K562 (cell line): ENCODE measurements around the gene SCFD1. TPM values are rescaled to one million over a fixed set of nuclear protein-coding genes. Genes with fewer than 3 reads are reported as not detected.

Experiments used
- ATAC-seq: fragments of 200-7000 bp; cut with Tn5 transposase; 3 replicates; pipeline ENCODE4 v1.9.1; 2020; ENCODE audit warnings: moderate library complexity
- BruUV-seq: library from RNA; stranded (reverse); fragments of 400-500 nt; replicated peaks from 2 replicates; lab custom pipeline; 2021; lab: Mats Ljungman, UMichigan
- CTCF ChIA-PET: fragments of 300-600 bp; formaldehyde crosslinking; extraction: SDS; loops from one replicate; lab custom pipeline; 2021; ENCODE audit warnings: low intra/inter-chr PET ratio; lab: Yijun Ruan, JAX
- POLR2A ChIA-PET: fragments of 300-600, 350-650 bp; sonication (Branson Sonifier 250); formaldehyde crosslinking; extraction: SDS; loops from one replicate; lab custom pipeline; 2021; ENCODE audit warnings: antibody characterized with exemption, inconsistent platforms; lab: Yijun Ruan, JAX
- DNase-seq, 4 experiments: peaks; one replicate each; pipeline versions ENCODE4 v3.0.0 to v3.0.0-alpha.2; 2011 to 2018; ENCODE audit warnings: low spot score in 3 of 4, mixed read lengths in 3 of 4; ENCODE audit errors: extremely low read depth in 1 of 4
- FAIRE-seq: peaks from 2 replicates; lab custom pipeline; 2011; peaks lifted over from hg19 to GRCh38; lab: Jason Lieb, UNC
- H2AFZ ChIP-seq: 2 replicates; pipeline ENCODE4 v1.6.0; 2011; ENCODE audit warnings: low read depth, low read length, control low read depth, inconsistent platforms
- H3K27ac ChIP-seq: fragments of 200-600 bp; 3 replicates; pipeline ENCODE4 v1.8.0; 2011; ENCODE audit warnings: low read depth, mild to moderate bottlenecking, control low read depth, inconsistent platforms, low read length, moderate library complexity, mixed read lengths; ENCODE audit errors: extremely low read depth
- H3K27me3 ChIP-seq, 2 experiments: fragments of 300-600 bp in 1 of 2; 2 replicates in 1 of 2; 3 replicates in 1 of 2; pipeline versions ENCODE4 v1.6.0 to v1.8.0; 2011; ENCODE audit warnings: inconsistent platforms in 2 of 2, low read length in 2 of 2, mild to moderate bottlenecking in 1 of 2, mixed read lengths in 1 of 2, moderate library complexity in 1 of 2; ENCODE audit not compliant: control insufficient read depth in 2 of 2, insufficient read depth in 2 of 2
- H3K36me3 ChIP-seq: fragments of 300-600 bp; 3 replicates; pipeline ENCODE4 v1.8.0; 2011; ENCODE audit warnings: mild to moderate bottlenecking, low read length, inconsistent platforms; ENCODE audit not compliant: control insufficient read depth, insufficient read depth
- H3K4me1 ChIP-seq, 2 experiments: fragments of 200-600 bp in 1 of 2; replicated peaks in 1 of 2; 2 replicates in 1 of 2; 3 replicates in 1 of 2; pipeline versions ENCODE4 v1.5.1 to v1.8.0; 2011; ENCODE audit warnings: inconsistent platforms in 2 of 2, low read length in 2 of 2, mild to moderate bottlenecking in 1 of 2, mixed read lengths in 1 of 2, moderate library complexity in 1 of 2; ENCODE audit not compliant: control insufficient read depth in 2 of 2, insufficient read depth in 2 of 2
- H3K4me2 ChIP-seq: 2 replicates; pipeline ENCODE4 v1.6.1; 2011; ENCODE audit warnings: low read length, control low read depth, inconsistent platforms, mixed read lengths; ENCODE audit not compliant: insufficient read depth
- H3K4me3 ChIP-seq: fragments of 200-600 bp; sonication (generic), shearing (Covaris generic); 2 replicates; pipeline ENCODE4 v1.5.1; 2016; ENCODE audit warnings: control low read depth, inconsistent platforms
- H3K79me2 ChIP-seq: fragments of 200-600 bp; 3 replicates; pipeline ENCODE4 v1.8.0; 2011; ENCODE audit warnings: low read length, inconsistent platforms; ENCODE audit not compliant: control insufficient read depth, insufficient read depth
- H3K9ac ChIP-seq, 2 experiments: 2 replicates each; pipeline versions ENCODE4 v1.6.0 to v1.6.1; 2011; ENCODE audit warnings: low read depth in 2 of 2, low read length in 2 of 2, control low read depth in 1 of 2, inconsistent platforms in 1 of 2, mild to moderate bottlenecking in 1 of 2, mixed read lengths in 1 of 2; ENCODE audit not compliant: insufficient read depth in 1 of 2
- H3K9me1 ChIP-seq: one replicate; pipeline ENCODE4 v1.6.0; 2011; ENCODE audit warnings: inconsistent platforms, mild to moderate bottlenecking, low read length, moderate library complexity; ENCODE audit not compliant: control insufficient read depth, insufficient read depth
- H3K9me3 ChIP-seq: replicated peaks from 2 replicates; pipeline ENCODE4 v1.5.1; 2011; ENCODE audit warnings: low read depth, low read length, inconsistent platforms; ENCODE audit not compliant: control insufficient read depth, insufficient read depth
- H4K20me1 ChIP-seq: replicated peaks from 2 replicates; pipeline ENCODE4 v1.6.1; 2011; ENCODE audit warnings: low read length, inconsistent platforms, mixed read lengths; ENCODE audit not compliant: control insufficient read depth, insufficient read depth
- ATF3 ChIP-seq, 2 experiments: fragments of 450-650 bp in 1 of 2; sonication (generic) in 1 of 2; formaldehyde crosslinking in 1 of 2; IDR thresholded peaks in 1 of 2; conservative IDR thresholded peaks in 1 of 2; 2 replicates each; pipeline versions ENCODE4 v1.6.1 to v1.8.1; 2016 to 2023; ENCODE audit warnings: mild to moderate bottlenecking in 2 of 2, moderate library complexity in 2 of 2, inconsistent platforms in 1 of 2, missing genetic modification reagents in 1 of 2
- CEBPB ChIP-seq: fragments of 450-650 bp; IDR thresholded peaks from 2 replicates; pipeline ENCODE4 v1.6.1; 2016; ENCODE audit warnings: missing genetic modification characterization, missing compliant biosample characterization
- CEBPG ChIP-seq, 3 experiments: fragments of 200-800 bp in 1 of 3; sonication (Bioruptor generic) in 1 of 3; sonication (generic) in 1 of 3; formaldehyde crosslinking in 1 of 3; IDR thresholded peaks in 2 of 3; conservative IDR thresholded peaks in 1 of 3; 2 replicates each; pipeline versions ENCODE4 v1.6.1 to v1.8.0; 2016 to 2022; ENCODE audit warnings: missing compliant biosample characterization in 2 of 3, missing genetic modification characterization in 2 of 3, mild to moderate bottlenecking in 1 of 3, missing genetic modification reagents in 1 of 3
- DLX4 ChIP-seq: fragments of 250-450 bp; sonication (Bioruptor Pico); IDR thresholded peaks from 2 replicates; pipeline ENCODE4 v1.6.1; 2021; ENCODE audit warnings: mild to moderate bottlenecking
- RHOXF2B ChIP-seq: fragments of 250-450 bp; sonication (Bioruptor Pico); conservative IDR thresholded peaks from 2 replicates; pipeline ENCODE4 v1.5.1; 2021
- SREBF1 ChIP-seq: fragments of 150-350 bp; IDR thresholded peaks from 2 replicates; pipeline ENCODE4 v1.6.1; 2014; ENCODE audit warnings: antibody characterized with exemption, low read depth, low read length, borderline replicate concordance
- TCF3 ChIP-seq: sonication (generic); formaldehyde crosslinking; IDR thresholded peaks from 2 replicates; pipeline ENCODE4 v1.4.0; 2020; ENCODE audit warnings: mild to moderate bottlenecking, missing genetic modification reagents
- ZNF318 ChIP-seq, 2 experiments: fragments of 450-650 bp; IDR thresholded peaks; 2 replicates each; pipeline ENCODE4 v1.6.1; 2016; ENCODE audit warnings: mild to moderate bottlenecking in 2 of 2, borderline replicate concordance in 1 of 2, low read depth in 1 of 2, moderate library complexity in 1 of 2
- WGBS: fragments of 100-300 bp; shearing (Covaris generic); methylation state at CpG from one replicate; pipeline ENCODE4 v1.1.6; 2016; ENCODE audit warnings: low coverage, mixed read lengths; ENCODE audit not compliant: insufficient coverage; ENCODE audit errors: missing lambda C conversion rate; 5-methylcytosine and 5-hydroxymethylcytosine counted together
- in situ Hi-C: fragments of 300-500 bp; cut with MboI; formaldehyde crosslinking; loops from 4 replicates; pipeline ENCODE4 v1.15.0; 2018; ENCODE audit warnings: inconsistent platforms, mixed read lengths
- intact Hi-C: fragments of 100-400 bp; cut with micrococcal nuclease; formaldehyde crosslinking; loops from 2 replicates; pipeline ENCODE4 v1.14.2; 2022
- polyA plus RNA-seq, 8 experiments: library from polyadenylated mRNA; depleted of rRNA in 4 of 8; stranded (reverse) in 5 of 8; unstranded in 3 of 8; fragments of >200 nt; fragmentation: Nextera tagmentation in 2 of 8; fragmentation: Illumina TruSeq in 1 of 8; extraction: Ambion mirVana in 2 of 8; extraction: Trizol in 1 of 8; gene quantifications; 2 replicates each; pipeline versions ENCODE4 v1.2.1 to v1.2.3, GENCODE V29; 2011 to 2014; ENCODE audit warnings: inconsistent platforms in 1 of 8, missing spikeins in 1 of 8
- total RNA-seq, 7 experiments: library from RNA; depleted of rRNA in 6 of 7; stranded (reverse); fragments of >200 nt in 6 of 7; fragmentation: Illumina TruSeq in 2 of 7; extraction: Trizol in 2 of 7; gene quantifications; 2 replicates each; pipeline versions ENCODE4 v1.2.1 to v1.2.3, GENCODE V29; 2011 to 2021; ENCODE audit warnings: low replicate concordance in 1 of 7

The SCFD1 gene
- total and polyA plus RNA-seq, 9 of the 15 experiments (the other 6 are each of a cell fraction or from before 2014, with no cell fraction given), result 48.9 to 112 (median 75.2) TPM

- 79% methylated on average over 3 of the region's 3 CpGs for WGBS
- FAIRE-seq, result no peak
- no peak overlapping the region for H3K4me2 ChIP-seq
- ATAC-seq, result no peak
- peaks cover 73% of the 10 kb centered on the region for H3K36me3 ChIP-seq
- no peak overlapping the region for H3K9ac ChIP-seq
- DNase-seq, result no peak
- no peak overlapping the region for H2AFZ ChIP-seq
- POLR2A ChIA-PET, result no interaction called here
- no peaks in the 10 kb centered on the region for H3K9me3 ChIP-seq
- H3K4me1 ChIP-seq, result no peaks in the 10 kb centered on the region
- H3K27ac ChIP-seq, result no peak overlapping the region
- BruUV-seq, result no TSS peak
- no peaks in the 10 kb centered on the region for H3K27me3 ChIP-seq
- no peak for TF ChIP-seq ZNF318 (IDR thresholded peaks at IDR 0.05; ENCODE audit: borderline replicate concordance in 1 of 2, low read depth in 1 of 2)
- TF ChIP-seq ATF3 (IDR thresholded peaks at IDR 0.05), result peak; percentile 68
- no peak for TF ChIP-seq ATF3 (CRISPR knock-in tag; conservative IDR thresholded peaks at IDR 0.05)
- TF ChIP-seq CEBPG (CRISPR knock-in tag; IDR thresholded peaks at IDR 0.05), result no peak
- peak in 1 of 2 experiments; percentile 65; a peak in 2 of 4 replicates for TF ChIP-seq CEBPG (tag; conservative IDR thresholded peaks at IDR 0.05 in 1 of 2, IDR thresholded peaks at IDR 0.05 in 1 of 2)
- TF ChIP-seq SREBF1, result no peak
- TF ChIP-seq DLX4 (CRISPR knock-in tag), result no peak
- no peak for TF ChIP-seq RHOXF2B
- TF ChIP-seq CEBPB, result peak; percentile 29; the same call in 1 of the 2 replicates
- no peak for TF ChIP-seq TCF3
- TF ChIP-seq, all 486 proteins: peak for 3
- no peaks in the 10 kb centered on the region for H3K9me1 ChIP-seq
- H3K79me2 ChIP-seq, result no peaks in the 10 kb centered on the region
- H4K20me1 ChIP-seq, result no peaks in the 10 kb centered on the region
- CTCF ChIA-PET, result no interaction called here
- intact Hi-C loops, result no loop called here
- H3K4me3 ChIP-seq, result no peak overlapping the region
- in situ Hi-C loops, result no loop called here
Observed at GRCh38 chr14:30603402-30603801, 18.7 kb upstream of the SCFD1 start.
